H1 (cell line): Measurements from ENCODE around the gene ZNF280B. TPM values are rescaled to one million over a fixed set of nuclear protein-coding genes. Genes with fewer than 3 reads are reported as not detected.

Source experiments
- CTCF ChIA-PET: fragments of 300-600 bp; sonication (Branson Sonifier 250); formaldehyde crosslinking; loops from one replicate; lab custom pipeline; 2021; ENCODE audit not compliant: partially characterized antibody; lab: Charles Lee
- POLR2A ChIA-PET: fragments of 300-600 bp; sonication (Branson Sonifier 250); formaldehyde crosslinking; loops from one replicate; lab custom pipeline; 2021; ENCODE audit warnings: inconsistent platforms; ENCODE audit not compliant: partially characterized antibody; lab: Charles Lee
- DNase-seq, 2 experiments: peaks; one replicate each; pipeline versions ENCODE4 v3.0.0 to v3.0.0-alpha.2; 2010 to 2022; ENCODE audit warnings: low spot score in 2 of 2, low read depth in 1 of 2, mixed read lengths in 1 of 2
- FAIRE-seq: peaks from 2 replicates; lab custom pipeline; 2011; peaks lifted over from hg19 to GRCh38; lab: Jason Lieb, UNC
- H2AFZ ChIP-seq: 2 replicates; pipeline ENCODE4 v1.8.1; 2012; ENCODE audit warnings: low read length, inconsistent platforms
- H2AK5ac ChIP-seq: 2 replicates; pipeline ENCODE4 v1.6.1; 2013; ENCODE audit warnings: low read depth, low read length
- H2BK120ac ChIP-seq: replicated peaks from 2 replicates; pipeline ENCODE3; 2013; ENCODE audit warnings: low read depth, low read length, inconsistent platforms
- H2BK12ac ChIP-seq: 2 replicates; pipeline ENCODE4 v1.6.1; 2013; ENCODE audit warnings: low read depth, low read length
- H2BK15ac ChIP-seq: 2 replicates; pipeline ENCODE4 v1.6.1; 2013; ENCODE audit warnings: low read length
- H2BK20ac ChIP-seq: 2 replicates; pipeline ENCODE4 v1.6.1; 2013; ENCODE audit warnings: low read length
- H2BK5ac ChIP-seq: 2 replicates; pipeline ENCODE4 v1.6.1; 2013; ENCODE audit warnings: low read depth, low read length
- H3K14ac ChIP-seq: 2 replicates; pipeline ENCODE4 v1.6.1; 2013; ENCODE audit warnings: inconsistent platforms; ENCODE audit not compliant: insufficient read length
- H3K18ac ChIP-seq: 2 replicates; pipeline ENCODE4 v1.6.1; 2013; ENCODE audit warnings: low read length; ENCODE audit errors: extremely low read depth
- H3K23ac ChIP-seq: 2 replicates; pipeline ENCODE4 v1.6.1; 2013; ENCODE audit warnings: inconsistent platforms; ENCODE audit not compliant: insufficient read length
- H3K23me2 ChIP-seq: 2 replicates; pipeline ENCODE4 v1.6.1; 2013; ENCODE audit warnings: low read depth, low read length
- H3K27ac ChIP-seq: 2 replicates; pipeline ENCODE4 v1.6.1; 2011; ENCODE audit warnings: low read depth, low read length, inconsistent platforms
- H3K27me3 ChIP-seq, 4 experiments: replicated peaks in 1 of 4; 1 replicate in 1 of 4; 2 replicates in 3 of 4; pipeline versions ENCODE4 v1.6.1 to v1.8.1; 2011 to 2013; ENCODE audit warnings: low read length in 3 of 4, mild to moderate bottlenecking in 3 of 4, inconsistent platforms in 2 of 4, mixed read lengths in 2 of 4, moderate library complexity in 1 of 4; ENCODE audit not compliant: control insufficient read depth in 3 of 4, insufficient read depth in 3 of 4; ENCODE audit errors: extremely low read depth in 1 of 4
- H3K36me3 ChIP-seq, 4 experiments: 2 replicates each; pipeline versions ENCODE4 v1.6.1 to v1.8.1; 2011 to 2013; ENCODE audit warnings: mild to moderate bottlenecking in 4 of 4, low read length in 3 of 4, moderate library complexity in 2 of 4, control low read depth in 1 of 4, inconsistent platforms in 1 of 4; ENCODE audit not compliant: insufficient read depth in 4 of 4, control insufficient read depth in 2 of 4
- H3K4ac ChIP-seq: replicated peaks from 2 replicates; pipeline ENCODE3; 2013; ENCODE audit warnings: low read length, low read depth, mixed read lengths, inconsistent platforms; ENCODE audit not compliant: insufficient read length
- H3K4me1 ChIP-seq, 4 experiments: replicated peaks in 1 of 4; 1 replicate in 1 of 4; 2 replicates in 3 of 4; pipeline versions ENCODE4 v1.6.1 to v1.8.1; 2011 to 2013; ENCODE audit warnings: low read length in 3 of 4, inconsistent platforms in 2 of 4, mixed read lengths in 1 of 4; ENCODE audit not compliant: insufficient read depth in 4 of 4, control insufficient read depth in 3 of 4
- H3K4me2 ChIP-seq, 2 experiments: 2 replicates each; pipeline versions ENCODE4 v1.6.1 to v1.8.1; 2011 to 2013; ENCODE audit warnings: low read depth in 2 of 2, low read length in 2 of 2, control low read depth in 1 of 2, inconsistent platforms in 1 of 2, mild to moderate bottlenecking in 1 of 2; ENCODE audit not compliant: insufficient read depth in 1 of 2
- H3K4me3 ChIP-seq, 4 experiments: fragments of 200-600, 300-600 bp in 1 of 4; sonication (generic), shearing (Covaris generic), sonication (Bioruptor Twin) in 1 of 4; 2 replicates each; pipeline versions ENCODE4 v1.5.1 to v1.8.1; 2011 to 2016; ENCODE audit warnings: low read length in 4 of 4, low read depth in 3 of 4, control low read depth in 2 of 4, inconsistent platforms in 2 of 4, mild to moderate bottlenecking in 2 of 4, mixed read lengths in 1 of 4, moderate library complexity in 1 of 4; ENCODE audit not compliant: insufficient read depth in 2 of 4; ENCODE audit errors: extremely low read depth in 1 of 4
- H3K56ac ChIP-seq: replicated peaks from 2 replicates; pipeline ENCODE3; 2013; ENCODE audit warnings: low read depth, mild to moderate bottlenecking, mixed read lengths, low read length, inconsistent platforms; ENCODE audit not compliant: insufficient read length
- H3K79me1 ChIP-seq: 2 replicates; pipeline ENCODE4 v1.6.1; 2013; ENCODE audit warnings: low read depth, low read length, control low read depth
- H3K79me2 ChIP-seq, 2 experiments: 2 replicates each; pipeline versions ENCODE4 v1.6.1 to v1.8.1; 2012 to 2013; ENCODE audit warnings: low read length in 2 of 2, mild to moderate bottlenecking in 2 of 2, inconsistent platforms in 1 of 2; ENCODE audit not compliant: insufficient read depth in 2 of 2, control insufficient read depth in 1 of 2
- H3K9ac ChIP-seq, 4 experiments: replicated peaks in 1 of 4; 1 replicate in 1 of 4; 2 replicates in 3 of 4; pipeline versions ENCODE4 v1.6.1 to v1.8.1; 2011 to 2013; ENCODE audit warnings: low read depth in 3 of 4, low read length in 3 of 4, control low read depth in 2 of 4, mild to moderate bottlenecking in 2 of 4, moderate library complexity in 2 of 4, inconsistent platforms in 1 of 4; ENCODE audit errors: extremely low read depth in 1 of 4
- H3K9me3 ChIP-seq, 2 experiments: 2 replicates each; pipeline versions ENCODE4 v1.6.1 to v1.8.1; 2012 to 2013; ENCODE audit warnings: mild to moderate bottlenecking in 2 of 2, moderate library complexity in 2 of 2, control low read depth in 1 of 2, inconsistent platforms in 1 of 2, low read depth in 1 of 2, low read length in 1 of 2, mixed read lengths in 1 of 2; ENCODE audit not compliant: insufficient read depth in 2 of 2
- H4K20me1 ChIP-seq, 2 experiments: replicated peaks in 1 of 2; 2 replicates each; pipeline versions ENCODE3 to v1.8.1; 2011 to 2013; ENCODE audit warnings: inconsistent platforms in 2 of 2, low read length in 2 of 2, mild to moderate bottlenecking in 1 of 2; ENCODE audit not compliant: insufficient read depth in 2 of 2, control insufficient read depth in 1 of 2
- H4K5ac ChIP-seq: 2 replicates; pipeline ENCODE4 v1.6.1; 2013; ENCODE audit warnings: low read length, low read depth, mixed read lengths, inconsistent platforms; ENCODE audit not compliant: insufficient read length
- H4K8ac ChIP-seq: 2 replicates; pipeline ENCODE4 v1.8.0; 2013; ENCODE audit warnings: mild to moderate bottlenecking, moderate library complexity, low read length, inconsistent platforms; ENCODE audit not compliant: insufficient read depth; ENCODE audit errors: extremely low read depth
- H4K91ac ChIP-seq: replicated peaks from 2 replicates; pipeline ENCODE3; 2013; ENCODE audit warnings: low read length, mixed read lengths, inconsistent platforms; ENCODE audit not compliant: insufficient read length
- CBX8 ChIP-seq: fragments of 300-800, 300-1000 bp; sonication (generic); IDR thresholded peaks from 2 replicates; pipeline ENCODE4 v1.7.1; 2016; ENCODE audit warnings: low read depth, low read length, borderline replicate concordance
- POLR2AphosphoS5 ChIP-seq: IDR thresholded peaks from 2 replicates; pipeline ENCODE4 v1.6.1; 2011; ENCODE audit warnings: low read depth, low read length
- SIN3A ChIP-seq, 2 experiments: IDR thresholded peaks in 1 of 2; conservative IDR thresholded peaks in 1 of 2; 2 replicates each; pipeline ENCODE4 v1.6.1; 2011 to 2012; ENCODE audit warnings: low read length in 2 of 2, improper control_type of control experiment in 1 of 2, low read depth in 1 of 2, mild to moderate bottlenecking in 1 of 2
- WGBS, 2 experiments: shearing (Covaris generic) in 1 of 2; methylation state at CpG; one replicate each; pipeline versions ENCODE4 v1.1.6 to v1.1.7; 2013 to 2015; ENCODE audit warnings: low lambda C conversion rate in 2 of 2, mixed read lengths in 2 of 2, inconsistent platforms in 1 of 2, low coverage in 1 of 2, missing lambda C conversion rate in 1 of 2; ENCODE audit not compliant: insufficient replicate concordance in 2 of 2, insufficient coverage in 1 of 2, insufficient read length in 1 of 2; ENCODE audit errors: extremely low coverage in 1 of 2, missing lambda C conversion rate in 1 of 2; 5-methylcytosine and 5-hydroxymethylcytosine counted together
- polyA plus RNA-seq, 7 experiments: library from polyadenylated mRNA; depleted of rRNA in 3 of 7; stranded (reverse) in 5 of 7; unstranded in 2 of 7; fragments of >200 nt in 5 of 7; fragments of 200-250 nt in 2 of 7; gene quantifications; 1 replicate in 5 of 7; 2 replicates in 1 of 7; 4 replicates in 1 of 7; pipeline versions ENCODE4 v1.2.1 to v1.2.3, GENCODE V29; 2011 to 2013; ENCODE audit warnings: missing spikeins in 2 of 7, mixed read lengths in 2 of 7
- total RNA-seq: library from RNA; stranded (reverse); fragmentation: NEBNext Ultra II Directional; extraction: Animal tissue kit (Norgen Biotek cat#: 25700); gene quantifications from 2 replicates; pipeline ENCODE4 v1.2.1, GENCODE V29; 2021

ZNF280B gene
- total and polyA plus RNA-seq, 2 of the 8 experiments (the other 6 are each of a cell fraction or from before 2014, with no cell fraction given), result 4.8 to 11.7 TPM

GRCh38 chr22:22553141-22553540 is 44.6 kb upstream of the ZNF280B start:
- DNase-seq (no peak), FAIRE-seq (no peak)
- H3K4me3 ChIP-seq, result no peak overlapping the region
- H2AFZ ChIP-seq, result no peak overlapping the region
- H3K27ac ChIP-seq, result no peak overlapping the region
- TF ChIP-seq POLR2AphosphoS5 (no peak), SIN3A (conservative IDR thresholded peaks at IDR 0.05 in 1 of 2, IDR thresholded peaks at IDR 0.05 in 1 of 2; ENCODE audit: low read depth in 1 of 2, low read length in 2 of 2) (no peak), CBX8 (no peak)
- TF ChIP-seq, all 59 proteins: peak for 0
- H4K91ac ChIP-seq, result no peak overlapping the region
- no peak overlapping the region for H2BK5ac ChIP-seq
- H3K79me2 ChIP-seq, result no peaks in the 10 kb centered on the region
- no peak overlapping the region for H3K4ac ChIP-seq
- POLR2A ChIA-PET, result no interaction called here
- CTCF ChIA-PET, result interaction anchor here (0.8 kb wide), 1 partner anchor 89 kb away, joined by 3 read pairs; no protein-coding TSS in a partner anchor
- H2AK5ac ChIP-seq, result no peak overlapping the region
- no peak overlapping the region for H3K4me2 ChIP-seq
- H3K56ac ChIP-seq, result no peak overlapping the region
- peaks cover 17 to 51% of the 10 kb centered on the region in 2 experiments; a peak in 3 of 4 replicates for H3K9me3 ChIP-seq
- H2BK12ac ChIP-seq, result no peak overlapping the region
- H3K27me3 ChIP-seq, result peaks cover 23 to 56% (median 35%) of the 10 kb centered on the region in 4 experiments; a peak in 6 of 7 replicates
- no peak overlapping the region for H4K8ac ChIP-seq
- H4K20me1 ChIP-seq, result peaks cover 0 to 1% of the 10 kb centered on the region in 2 experiments
- no peak overlapping the region for H2BK20ac ChIP-seq
- 63% methylated on average over 1 of the region's 1 CpG; no CpG with 5 or more reads in 1 of the 2 experiments for WGBS, 2 experiments
- H3K9ac ChIP-seq, result no peak overlapping the region
- no peaks in the 10 kb centered on the region for H3K36me3 ChIP-seq
- no peak overlapping the region for H2BK15ac ChIP-seq
- no peak overlapping the region for H2BK120ac ChIP-seq
- H3K23ac ChIP-seq, result no peak overlapping the region
- no peak overlapping the region for H4K5ac ChIP-seq
- no peaks in the 10 kb centered on the region for H3K79me1 ChIP-seq
- no peak overlapping the region for H3K14ac ChIP-seq
- no peaks in the 10 kb centered on the region for H3K23me2 ChIP-seq
- no peak overlapping the region for H3K18ac ChIP-seq
- H3K4me1 ChIP-seq, result no peaks in the 10 kb centered on the region
